Smooth muscle cell (in vitro differentiated cells): ENCODE data around the gene TRIM8. TPM values are rescaled to one million over a fixed set of nuclear protein-coding genes. Genes with fewer than 3 reads are reported as not detected.
A peak's percentile ranks its signal among the peaks of the same experiment; 100 is the strongest.
"Not testable (repeated sequence)": the region's sequence is repeated elsewhere in the genome, so short reads cannot be mapped to it uniquely, and the experiment has no call there.

Experiments used
- DNase-seq: peaks from one replicate; lab custom pipeline; 2025; ENCODE audit not compliant: unreplicated experiment; lab: John Stamatoyannopoulos, UW
- H2AFZ ChIP-seq: fragments of 200-600 bp; sonication (generic); 2 replicates; pipeline ENCODE4 v1.6.0; 2016; ENCODE audit warnings: antibody characterized with exemption, low read depth, mild to moderate bottlenecking
- H3F3A ChIP-seq: fragments of 200-600 bp; sonication (generic); 2 replicates; pipeline ENCODE4 v1.6.0; 2017; ENCODE audit warnings: antibody characterized with exemption, low read depth
- H3K27ac ChIP-seq: fragments of 200-600 bp; sonication (generic); 2 replicates; pipeline ENCODE4 v1.5.1; 2016; ENCODE audit warnings: low read depth, mild to moderate bottlenecking
- H3K27me3 ChIP-seq: fragments of 200-600 bp; sonication (generic); 2 replicates; pipeline ENCODE4 v1.6.1; 2016; ENCODE audit warnings: low read depth, mild to moderate bottlenecking
- H3K36me3 ChIP-seq: fragments of 200-600 bp; sonication (generic); 2 replicates; pipeline ENCODE4 v1.5.1; 2016; ENCODE audit warnings: low read depth
- H3K4me1 ChIP-seq: fragments of 200-600 bp; sonication (generic); 2 replicates; pipeline ENCODE4 v1.5.1; 2016; ENCODE audit warnings: low read depth
- H3K4me2 ChIP-seq: fragments of 200-600 bp; sonication (generic); 2 replicates; pipeline ENCODE4 v1.6.0; 2016; ENCODE audit warnings: mild to moderate bottlenecking
- H3K4me3 ChIP-seq: fragments of 200-600 bp; sonication (generic); 2 replicates; pipeline ENCODE4 v1.5.1; 2016; ENCODE audit warnings: mild to moderate bottlenecking
- H3K79me2 ChIP-seq: fragments of 200-600 bp; sonication (generic); 2 replicates; pipeline ENCODE4 v1.6.0; 2016; ENCODE audit warnings: low read depth, mild to moderate bottlenecking
- H3K9ac ChIP-seq: fragments of 200-600 bp; sonication (generic); 2 replicates; pipeline ENCODE4 v1.6.0; 2016; ENCODE audit warnings: low read depth
- H3K9me3 ChIP-seq: fragments of 200-600 bp; sonication (generic); replicated peaks from 2 replicates; pipeline ENCODE4 v1.5.1; 2016; ENCODE audit warnings: low read depth
- H4K20me1 ChIP-seq: fragments of 200-600 bp; sonication (generic); 2 replicates; pipeline ENCODE4 v1.6.0; 2016; ENCODE audit warnings: low read depth
- WGBS: methylation state at CpG from one replicate; pipeline ENCODE4 v1.1.7; 2016; ENCODE audit warnings: low lambda C conversion rate; 5-methylcytosine and 5-hydroxymethylcytosine counted together
- polyA plus RNA-seq: library from polyadenylated mRNA; unstranded; fragments of >200 nt; fragmentation: Nextera tagmentation; extraction: Ambion mirVana; gene quantifications from 2 replicates; pipeline ENCODE4 v1.2.1, GENCODE V29; 2016
- total RNA-seq: library from RNA; depleted of rRNA; stranded (reverse); fragments of >200 nt; gene quantifications from 2 replicates; pipeline ENCODE4 v1.2.3, GENCODE V29; 2014
- TF ChIP-seq, protein P1 (sequence below): fragments of 200-600 bp; sonication (generic); IDR thresholded peaks from 2 replicates; pipeline ENCODE4 v1.5.1; 2017; ENCODE audit warnings: borderline replicate concordance, mild to moderate bottlenecking, antibody characterized with exemption; ENCODE audit not compliant: insufficient read depth, poor library complexity, severe bottlenecking

The TRIM8 gene
- total and polyA plus RNA-seq, 2 experiments from 2014 or later = 78.0 to 78.8 TPM

DNA sequence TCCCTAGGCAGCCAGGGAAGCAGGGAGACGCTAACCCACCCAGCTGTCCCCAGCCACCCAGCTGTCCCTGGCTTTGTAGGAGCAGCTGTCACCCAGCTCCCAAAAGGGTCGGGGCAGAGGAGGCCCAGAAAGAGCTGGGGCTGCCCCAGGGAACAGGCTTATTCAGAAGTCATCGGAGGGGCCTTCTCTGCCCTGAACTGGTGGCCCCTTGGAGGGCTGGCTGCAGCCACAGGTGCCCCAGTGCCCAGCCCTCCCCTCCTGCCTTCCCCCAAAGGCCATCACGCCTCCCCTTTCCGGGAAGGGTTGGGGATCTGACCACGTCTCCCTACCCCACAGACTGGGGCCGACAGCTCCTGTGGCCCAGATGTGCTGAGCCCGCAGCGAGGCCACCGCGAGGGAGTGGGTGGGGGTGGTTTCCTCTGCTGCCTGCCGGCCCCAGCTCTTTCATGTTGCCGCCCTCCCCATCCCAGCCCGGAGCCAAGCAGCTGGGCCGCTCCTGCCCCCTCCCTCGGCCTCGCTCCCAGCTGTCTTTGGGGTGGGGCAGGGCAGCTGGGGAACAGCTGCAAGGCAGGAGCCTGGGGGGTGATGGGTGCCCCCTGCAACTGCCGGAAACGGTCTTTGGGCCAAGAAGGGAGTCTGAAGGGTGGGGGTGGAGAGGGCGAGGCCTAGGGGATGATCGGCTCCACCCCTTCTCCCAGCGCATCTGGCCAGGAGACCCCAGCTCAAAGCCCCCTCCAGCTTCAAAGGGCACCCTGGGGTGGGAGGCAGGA lies 16.8 kb downstream of the TRIM8 start:
- H4K20me1 ChIP-seq = peaks cover 24% of the 10 kb centered on the region
- H3K79me2 ChIP-seq = no peaks in the 10 kb centered on the region
- H3K9ac ChIP-seq = no peak overlapping the region
- H3K36me3 ChIP-seq = no peaks in the 10 kb centered on the region
- peaks cover 11% of the 10 kb centered on the region for H3K4me1 ChIP-seq
- peaks cover 5% of the 10 kb centered on the region for H3F3A ChIP-seq
- 18% methylated on average over 21 of the region's 22 CpGs for WGBS
- H3K27me3 ChIP-seq = no peaks in the 10 kb centered on the region
- H3K9me3 ChIP-seq = no peaks in the 10 kb centered on the region
- peak overlapping the region; percentile 42 for H3K27ac ChIP-seq
- TF ChIP-seq, protein P1, sequence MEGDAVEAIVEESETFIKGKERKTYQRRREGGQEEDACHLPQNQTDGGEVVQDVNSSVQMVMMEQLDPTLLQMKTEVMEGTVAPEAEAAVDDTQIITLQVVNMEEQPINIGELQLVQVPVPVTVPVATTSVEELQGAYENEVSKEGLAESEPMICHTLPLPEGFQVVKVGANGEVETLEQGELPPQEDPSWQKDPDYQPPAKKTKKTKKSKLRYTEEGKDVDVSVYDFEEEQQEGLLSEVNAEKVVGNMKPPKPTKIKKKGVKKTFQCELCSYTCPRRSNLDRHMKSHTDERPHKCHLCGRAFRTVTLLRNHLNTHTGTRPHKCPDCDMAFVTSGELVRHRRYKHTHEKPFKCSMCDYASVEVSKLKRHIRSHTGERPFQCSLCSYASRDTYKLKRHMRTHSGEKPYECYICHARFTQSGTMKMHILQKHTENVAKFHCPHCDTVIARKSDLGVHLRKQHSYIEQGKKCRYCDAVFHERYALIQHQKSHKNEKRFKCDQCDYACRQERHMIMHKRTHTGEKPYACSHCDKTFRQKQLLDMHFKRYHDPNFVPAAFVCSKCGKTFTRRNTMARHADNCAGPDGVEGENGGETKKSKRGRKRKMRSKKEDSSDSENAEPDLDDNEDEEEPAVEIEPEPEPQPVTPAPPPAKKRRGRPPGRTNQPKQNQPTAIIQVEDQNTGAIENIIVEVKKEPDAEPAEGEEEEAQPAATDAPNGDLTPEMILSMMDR = no peak
- peak overlapping the region; percentile 56 for H3K4me2 ChIP-seq
- H2AFZ ChIP-seq = no peak overlapping the region
- DNase-seq = no peak
- H3K4me3 ChIP-seq = no peak overlapping the region

- Histone ChIP-seq H3K4me3 (no peak overlapping the region), H3K4me1 (peaks cover 11% of the 10 kb centered on the region), H3F3A (peaks cover 5% of the 10 kb centered on the region), H3K9ac (no peak overlapping the region), H3K4me2 (peak overlapping the region; percentile 56), H3K79me2 (no peaks in the 10 kb centered on the region), H3K9me3 (no peaks in the 10 kb centered on the region), H2AFZ (no peak overlapping the region), H3K36me3 (no peaks in the 10 kb centered on the region), H4K20me1 (peaks cover 19% of the 10 kb centered on the region), H3K27me3 (no peaks in the 10 kb centered on the region), H3K27ac (peak overlapping the region; percentile 10)
- 64% methylated on average over 6 of the region's 6 CpGs for WGBS
- DNase-seq = no peak
- TF ChIP-seq, protein P1 = no peak
Measured at GRCh38 chr10:102661658-102662028, 17.4 kb downstream of the TRIM8 start.

GRCh38 chr10:102665904-102666509 lies 21.7 kb downstream of the TRIM8 start:
- Histone ChIP-seq H4K20me1 (no peaks in the 10 kb centered on the region), H3K4me2 (no peak overlapping the region), H3K36me3 (no peaks in the 10 kb centered on the region), H3K9me3 (no peaks in the 10 kb centered on the region), H3K27ac (no peak overlapping the region), H3K79me2 (no peaks in the 10 kb centered on the region), H3K4me1 (peaks cover 24% of the 10 kb centered on the region), H3F3A (peaks cover 11% of the 10 kb centered on the region), H3K9ac (no peak overlapping the region), H2AFZ (no peak overlapping the region), H3K27me3 (no peaks in the 10 kb centered on the region), H3K4me3 (no peak overlapping the region)
- no peak for DNase-seq
- WGBS = 87% methylated on average over 9 of the region's 9 CpGs
- TF ChIP-seq, protein P1 = no peak

DNA sequence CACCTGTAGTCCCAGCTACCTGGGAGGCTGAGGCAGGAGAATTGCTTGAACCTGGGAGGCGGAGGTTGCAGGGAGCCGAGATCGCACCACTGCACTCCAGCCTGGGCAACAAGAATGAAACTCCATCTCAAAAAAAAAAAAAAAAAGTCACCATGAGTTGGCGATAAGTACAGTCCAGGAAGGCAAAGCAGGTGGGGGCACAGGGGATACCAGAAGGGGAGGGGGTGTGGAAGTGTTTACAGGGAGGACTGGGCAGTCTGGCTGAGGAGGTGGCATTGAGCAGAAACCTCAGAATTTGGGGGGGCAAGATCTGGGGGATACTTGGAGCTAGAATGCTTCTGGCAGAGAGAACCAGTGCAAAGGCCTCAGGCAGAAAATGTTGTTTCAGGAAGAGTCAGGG lies 23.1 kb downstream of the TRIM8 start:
- not testable (repeated sequence) for H3K9me3 ChIP-seq, H3K4me3 ChIP-seq, H3K4me2 ChIP-seq, H3K9ac ChIP-seq, H3K36me3 ChIP-seq, H3K27ac ChIP-seq, H2AFZ ChIP-seq, H3K79me2 ChIP-seq, DNase-seq, H3F3A ChIP-seq, H4K20me1 ChIP-seq, H3K27me3 ChIP-seq
- 98% methylated on average over 4 of the region's 4 CpGs for WGBS
- H3K4me1 ChIP-seq = peaks cover 18% of the 10 kb centered on the region
